ENCODE results near the gene FKBP4. TPM values are rescaled to one million over a fixed set of nuclear protein-coding genes. Genes with fewer than 3 reads are reported as not detected.

Gene FKBP4
- total RNA-seq, 1 donor: 17.4 TPM

DNA sequence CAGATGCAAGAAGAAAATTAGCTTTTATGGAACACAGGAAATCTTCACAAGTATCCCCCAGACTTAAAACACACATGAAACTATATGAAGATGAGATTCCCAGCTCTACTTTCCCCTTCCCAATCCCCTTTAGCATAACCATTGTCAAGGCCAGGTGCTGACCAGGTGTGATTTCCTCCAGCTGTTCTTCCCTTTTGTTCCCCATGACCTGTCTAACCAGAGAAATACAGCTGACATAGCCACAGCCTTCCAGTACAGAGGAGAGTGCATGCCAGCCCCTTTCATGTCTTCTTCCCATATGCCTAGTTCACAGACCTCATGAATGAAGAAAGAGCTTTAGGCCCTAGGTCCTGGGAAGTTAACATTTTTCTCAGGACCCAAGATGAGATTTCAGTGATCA is 43.5 kb upstream of the FKBP4 start:
- Histone ChIP-seq H3K4me1 (ENCODE audit: insufficient read depth, low read length) (no peaks in the 10 kb centered on the region), H3K4me2 (ENCODE audit: insufficient read depth, low read length) (no peak overlapping the region), H3K27ac (ENCODE audit: low read depth, low read length) (no peak overlapping the region), H3K4me3 (ENCODE audit: insufficient read depth, low read length) (no peak overlapping the region), H3K9me3 (ENCODE audit: low read depth, low read length) (no peaks in the 10 kb centered on the region), H4K20me1 (ENCODE audit: insufficient read depth, low read length) (no peaks in the 10 kb centered on the region), H3K79me2 (ENCODE audit: insufficient read depth, low read length) (no peaks in the 10 kb centered on the region), H3K36me3 (ENCODE audit: insufficient read depth, low read length) (no peaks in the 10 kb centered on the region), H2AFZ (ENCODE audit: low read length) (no peak overlapping the region), H3K27me3 (ENCODE audit: insufficient read depth, low read length) (peaks cover 20% of the 10 kb centered on the region)
- DNase-seq (ENCODE audit: insufficient read length, low spot score, missing footprints): no peak
- TF ChIP-seq, protein P1, sequence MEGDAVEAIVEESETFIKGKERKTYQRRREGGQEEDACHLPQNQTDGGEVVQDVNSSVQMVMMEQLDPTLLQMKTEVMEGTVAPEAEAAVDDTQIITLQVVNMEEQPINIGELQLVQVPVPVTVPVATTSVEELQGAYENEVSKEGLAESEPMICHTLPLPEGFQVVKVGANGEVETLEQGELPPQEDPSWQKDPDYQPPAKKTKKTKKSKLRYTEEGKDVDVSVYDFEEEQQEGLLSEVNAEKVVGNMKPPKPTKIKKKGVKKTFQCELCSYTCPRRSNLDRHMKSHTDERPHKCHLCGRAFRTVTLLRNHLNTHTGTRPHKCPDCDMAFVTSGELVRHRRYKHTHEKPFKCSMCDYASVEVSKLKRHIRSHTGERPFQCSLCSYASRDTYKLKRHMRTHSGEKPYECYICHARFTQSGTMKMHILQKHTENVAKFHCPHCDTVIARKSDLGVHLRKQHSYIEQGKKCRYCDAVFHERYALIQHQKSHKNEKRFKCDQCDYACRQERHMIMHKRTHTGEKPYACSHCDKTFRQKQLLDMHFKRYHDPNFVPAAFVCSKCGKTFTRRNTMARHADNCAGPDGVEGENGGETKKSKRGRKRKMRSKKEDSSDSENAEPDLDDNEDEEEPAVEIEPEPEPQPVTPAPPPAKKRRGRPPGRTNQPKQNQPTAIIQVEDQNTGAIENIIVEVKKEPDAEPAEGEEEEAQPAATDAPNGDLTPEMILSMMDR (IDR thresholded peaks at IDR 0.05; ENCODE audit: extremely low read depth, low read depth, low read length): no peak

- Histone ChIP-seq H3K4me1 (ENCODE audit: insufficient read depth, low read length) (no peaks in the 10 kb centered on the region), H3K4me2 (ENCODE audit: insufficient read depth, low read length) (no peak overlapping the region), H4K20me1 (ENCODE audit: insufficient read depth, low read length) (no peaks in the 10 kb centered on the region), H3K79me2 (ENCODE audit: insufficient read depth, low read length) (no peaks in the 10 kb centered on the region), H3K36me3 (ENCODE audit: insufficient read depth, low read length) (no peaks in the 10 kb centered on the region), H3K27ac (ENCODE audit: low read depth, low read length) (no peak overlapping the region), H3K9me3 (ENCODE audit: low read depth, low read length) (no peaks in the 10 kb centered on the region), H3K4me3 (ENCODE audit: insufficient read depth, low read length) (no peak overlapping the region), H3K27me3 (ENCODE audit: insufficient read depth, low read length) (peaks cover 20% of the 10 kb centered on the region), H2AFZ (ENCODE audit: low read length) (no peak overlapping the region)
- no peak for DNase-seq (ENCODE audit: insufficient read length, low spot score, missing footprints)
- TF ChIP-seq, protein P1 (IDR thresholded peaks at IDR 0.05; ENCODE audit: extremely low read depth, low read depth, low read length): no peak
Observed at GRCh38 chr12:2751686-2752085, 43.1 kb upstream of the FKBP4 start.

GRCh38 chr12:2752676-2753371 is 41.9 kb upstream of the FKBP4 start:
- no peaks in the 10 kb centered on the region for H3K79me2 ChIP-seq (ENCODE audit: insufficient read depth, low read length)
- no peaks in the 10 kb centered on the region for H4K20me1 ChIP-seq (ENCODE audit: insufficient read depth, low read length)
- H3K36me3 ChIP-seq (ENCODE audit: insufficient read depth, low read length): no peaks in the 10 kb centered on the region
- no peak overlapping the region for H3K27ac ChIP-seq (ENCODE audit: low read depth, low read length)
- H3K27me3 ChIP-seq (ENCODE audit: insufficient read depth, low read length): peaks cover 20% of the 10 kb centered on the region
- H3K9me3 ChIP-seq (ENCODE audit: low read depth, low read length): no peaks in the 10 kb centered on the region
- H3K4me1 ChIP-seq (ENCODE audit: insufficient read depth, low read length): no peaks in the 10 kb centered on the region
- H2AFZ ChIP-seq (ENCODE audit: low read length): no peak overlapping the region
- DNase-seq (ENCODE audit: insufficient read length, low spot score, missing footprints): peak; percentile 94
- TF ChIP-seq, protein P1 (IDR thresholded peaks at IDR 0.05; ENCODE audit: extremely low read depth, low read depth, low read length): no peak
- H3K4me3 ChIP-seq (ENCODE audit: insufficient read depth, low read length): no peak overlapping the region
- no peak overlapping the region for H3K4me2 ChIP-seq (ENCODE audit: insufficient read depth, low read length)

GRCh38 chr12:2753536-2753935 is 41.2 kb upstream of the FKBP4 start:
- DNase-seq (ENCODE audit: insufficient read length, low spot score, missing footprints): no peak
- TF ChIP-seq, protein P1 (IDR thresholded peaks at IDR 0.05; ENCODE audit: extremely low read depth, low read depth, low read length): no peak
- Histone ChIP-seq H3K79me2 (ENCODE audit: insufficient read depth, low read length) (no peaks in the 10 kb centered on the region), H3K4me3 (ENCODE audit: insufficient read depth, low read length) (no peak overlapping the region), H3K36me3 (ENCODE audit: insufficient read depth, low read length) (no peaks in the 10 kb centered on the region), H3K27ac (ENCODE audit: low read depth, low read length) (no peak overlapping the region), H3K4me2 (ENCODE audit: insufficient read depth, low read length) (no peak overlapping the region), H3K9me3 (ENCODE audit: low read depth, low read length) (no peaks in the 10 kb centered on the region), H2AFZ (ENCODE audit: low read length) (no peak overlapping the region), H4K20me1 (ENCODE audit: insufficient read depth, low read length) (no peaks in the 10 kb centered on the region), H3K27me3 (ENCODE audit: insufficient read depth, low read length) (peaks cover 20% of the 10 kb centered on the region), H3K4me1 (ENCODE audit: insufficient read depth, low read length) (no peaks in the 10 kb centered on the region)

All from osteoblast (primary cell).